Measurements from ENCODE around the gene IRF9.
A peak's percentile ranks its signal among the peaks of the same experiment; 100 is the strongest.

GRCh38 chr14:24212924-24213865 lies 52.1 kb downstream of the IRF9 start, which contains the start of gene CHMP4A:
- TF ChIP-seq, protein P1, sequence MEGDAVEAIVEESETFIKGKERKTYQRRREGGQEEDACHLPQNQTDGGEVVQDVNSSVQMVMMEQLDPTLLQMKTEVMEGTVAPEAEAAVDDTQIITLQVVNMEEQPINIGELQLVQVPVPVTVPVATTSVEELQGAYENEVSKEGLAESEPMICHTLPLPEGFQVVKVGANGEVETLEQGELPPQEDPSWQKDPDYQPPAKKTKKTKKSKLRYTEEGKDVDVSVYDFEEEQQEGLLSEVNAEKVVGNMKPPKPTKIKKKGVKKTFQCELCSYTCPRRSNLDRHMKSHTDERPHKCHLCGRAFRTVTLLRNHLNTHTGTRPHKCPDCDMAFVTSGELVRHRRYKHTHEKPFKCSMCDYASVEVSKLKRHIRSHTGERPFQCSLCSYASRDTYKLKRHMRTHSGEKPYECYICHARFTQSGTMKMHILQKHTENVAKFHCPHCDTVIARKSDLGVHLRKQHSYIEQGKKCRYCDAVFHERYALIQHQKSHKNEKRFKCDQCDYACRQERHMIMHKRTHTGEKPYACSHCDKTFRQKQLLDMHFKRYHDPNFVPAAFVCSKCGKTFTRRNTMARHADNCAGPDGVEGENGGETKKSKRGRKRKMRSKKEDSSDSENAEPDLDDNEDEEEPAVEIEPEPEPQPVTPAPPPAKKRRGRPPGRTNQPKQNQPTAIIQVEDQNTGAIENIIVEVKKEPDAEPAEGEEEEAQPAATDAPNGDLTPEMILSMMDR (IDR thresholded peaks at IDR 0.05; ENCODE audit: borderline replicate concordance, extremely low read depth, low read length, poor library complexity, severe bottlenecking): peak; percentile 17
- TF ChIP-seq EZH2 (IDR thresholded peaks at IDR 0.05; ENCODE audit: borderline replicate concordance, low read depth, low read length, severe bottlenecking): no peak
